ENCODE data around the gene MUL1. TPM values are rescaled to one million over a fixed set of nuclear protein-coding genes. Genes with fewer than 3 reads are reported as not detected.

MUL1 gene
- total RNA-seq, 1 experiment from 2014 or later = 21.9 TPM

GRCh38 chr1:20479840-20480239 lies 28.1 kb downstream of the MUL1 start (continued):
- TF ChIP-seq ZNF532 (CRISPR knock-in tag; IDR thresholded peaks at IDR 0.05; ENCODE audit: borderline replicate concordance) = no peak
- no peak for TF ChIP-seq GRHL2 (CRISPR knock-in tag; IDR thresholded peaks at IDR 0.05; ENCODE audit: insufficient replicate concordance, severe bottlenecking)

GRCh38 chr1:20478057-20478635 lies 29.8 kb downstream of the MUL1 start:
- peaks cover 33% of the 10 kb centered on the region for H3K27me3 Mint-ChIP-seq (ENCODE audit: low read depth)
- H3K36me3 Mint-ChIP-seq = no peaks in the 10 kb centered on the region
- H3K4me3 Mint-ChIP-seq = no peak overlapping the region
- DNase-seq (ENCODE audit: low spot score) = no peak
- ChIA-PET POLR2A (no interaction called here), CTCF (no interaction called here)
- no peaks in the 10 kb centered on the region for H3K9me3 Mint-ChIP-seq
- TF ChIP-seq ERG (CRISPR knock-in tag; IDR thresholded peaks at IDR 0.05) (no peak), GABPB1 (CRISPR knock-in tag; IDR thresholded peaks at IDR 0.05) (no peak), ZNF317 (CRISPR knock-in tag; IDR thresholded peaks at IDR 0.05; ENCODE audit: borderline replicate concordance, low read depth) (no peak), TEAD4 (CRISPR knock-in tag; IDR thresholded peaks at IDR 0.05) (no peak), GTF2I (CRISPR knock-in tag; conservative IDR thresholded peaks at IDR 0.05) (no peak), TEAD1 (CRISPR knock-in tag; IDR thresholded peaks at IDR 0.05) (no peak), ZNF138 (CRISPR knock-in tag; conservative IDR thresholded peaks at IDR 0.05) (no peak), ZNF281 (CRISPR knock-in tag; IDR thresholded peaks at IDR 0.05) (no peak), ZNF416 (CRISPR knock-in tag; IDR thresholded peaks at IDR 0.05) (no peak), SMAD3 (CRISPR knock-in tag; IDR thresholded peaks at IDR 0.05; ENCODE audit: borderline replicate concordance) (no peak), NFATC4 (CRISPR knock-in tag; IDR thresholded peaks at IDR 0.05) (no peak), CREB1 (CRISPR knock-in tag; IDR thresholded peaks at IDR 0.05) (no peak)
- peaks cover 61% of the 10 kb centered on the region for H3K4me1 Mint-ChIP-seq
- ATAC-seq = no peak
- no peak overlapping the region for H3K27ac Mint-ChIP-seq

- Mint-ChIP-seq H3K9me3 (no peaks in the 10 kb centered on the region), H3K27me3 (ENCODE audit: low read depth) (peaks cover 28% of the 10 kb centered on the region), H3K4me3 (no peak overlapping the region), H3K4me1 (peaks cover 58% of the 10 kb centered on the region), H3K27ac (no peak overlapping the region), H3K36me3 (no peaks in the 10 kb centered on the region)
- CTCF ChIA-PET = no interaction called here
- DNase-seq (ENCODE audit: low spot score) = no peak
- POLR2A ChIA-PET = no interaction called here
- no peak for ATAC-seq
- TF ChIP-seq GTF2I (CRISPR knock-in tag; conservative IDR thresholded peaks at IDR 0.05) = no peak
Measured at GRCh38 chr1:20477348-20478056, 30.4 kb downstream of the MUL1 start.

Measured in WTC11 (cell line).